Keratinocyte (primary cell): ENCODE results near the gene TMTC3.

Experiments
- CTCF ChIP-seq, 3 experiments: IDR thresholded peaks in 1 of 3; conservative IDR thresholded peaks in 1 of 3; optimal IDR thresholded peaks in 1 of 3; 2 replicates in 2 of 3; 3 replicates in 1 of 3; pipeline versions ENCODE3 to v1.5.1; 2011; ENCODE audit warnings: low read length in 3 of 3, mild to moderate bottlenecking in 3 of 3, moderate library complexity in 2 of 3, control low read depth in 1 of 3, inconsistent platforms in 1 of 3; ENCODE audit not compliant: insufficient read depth in 2 of 3; ENCODE audit errors: extremely low read depth in 1 of 3
- EZH2 ChIP-seq: IDR thresholded peaks from one replicate; pipeline ENCODE4 v1.6.1; 2012; ENCODE audit warnings: inconsistent platforms, mild to moderate bottlenecking, low read length, moderate library complexity

- no peak for TF ChIP-seq CTCF (optimal IDR thresholded peaks at IDR 0.05 in 1 of 3, IDR thresholded peaks at IDR 0.05 in 1 of 3, conservative IDR thresholded peaks at IDR 0.05 in 1 of 3; ENCODE audit: extremely low read depth in 1 of 3, insufficient read depth in 2 of 3, low read length in 3 of 3)
- TF ChIP-seq EZH2: no peak
Observed at GRCh38 chr12:88245905-88246304, 103.8 kb downstream of the TMTC3 start.
